AG04449 (cell line): ENCODE data around the gene MRPL16.

Experiments
- CTCF ChIA-PET: fragments of 350-600 bp; formaldehyde crosslinking; extraction: SDS; loops from one replicate; lab custom pipeline; 2021; ENCODE audit warnings: antibody characterized with exemption; lab: Yijun Ruan, JAX
- POLR2A ChIA-PET: fragments of 400-600, 350-600 bp; formaldehyde crosslinking; extraction: SDS; loops from one replicate; lab custom pipeline; 2020; ENCODE audit warnings: antibody characterized with exemption, inconsistent platforms; lab: Yijun Ruan, JAX
- DNase-seq: peaks from one replicate; pipeline ENCODE4 v3.0.0-alpha.2; 2010; ENCODE audit warnings: low read depth, low spot score
- H3K4me3 ChIP-seq: 2 replicates; pipeline ENCODE4 v1.5.1; 2011; ENCODE audit warnings: low read depth, mild to moderate bottlenecking, control low read depth, low read length
- CTCF ChIP-seq: IDR thresholded peaks from one replicate; pipeline ENCODE4 v1.5.1; 2011; ENCODE audit warnings: mild to moderate bottlenecking, moderate library complexity, low read length, control low read depth, inconsistent platforms; ENCODE audit not compliant: insufficient read depth; ENCODE audit errors: missing control alignments

MRPL16 gene

GRCh38 chr11:59847626-59848025 is 37.0 kb upstream of the MRPL16 start:
- H3K4me3 ChIP-seq = no peak overlapping the region
- DNase-seq = no peak
- POLR2A ChIA-PET = no interaction called here
- CTCF ChIA-PET = no interaction called here
- no peak for TF ChIP-seq CTCF

GRCh38 chr11:59846556-59846955 is 36.0 kb upstream of the MRPL16 start:
- POLR2A ChIA-PET = no interaction called here
- TF ChIP-seq CTCF = no peak
- H3K4me3 ChIP-seq = no peak overlapping the region
- CTCF ChIA-PET = no interaction called here
- no peak for DNase-seq

GRCh38 chr11:59845399-59845798 is 34.8 kb upstream of the MRPL16 start, which contains the start of gene CBLIF:
TSS of gene CBLIF (minus strand) at chr11:59845499. CDS start at chr11:59845453, 46 bp downstream.
- no peak for DNase-seq
- TF ChIP-seq CTCF = no peak
- CTCF ChIA-PET = no interaction called here
- H3K4me3 ChIP-seq = no peak within 1 kb of the TSS
- POLR2A ChIA-PET = no interaction called here

- ChIA-PET POLR2A (no interaction called here), CTCF (interaction anchor here (1.3 kb wide), 1 partner anchor 305 kb away, joined by 3 read pairs; no protein-coding TSS in a partner anchor)
- no peak for DNase-seq
- TF ChIP-seq CTCF = no peak
- H3K4me3 ChIP-seq = no peak overlapping the region
Observed at GRCh38 chr11:59842316-59842715, 31.7 kb upstream of the MRPL16 start.

GRCh38 chr11:59841514-59841913 is 30.9 kb upstream of the MRPL16 start:
- ChIA-PET POLR2A (no interaction called here), CTCF (interaction anchor here (1.3 kb wide), 1 partner anchor 304 kb away, joined by 3 read pairs; no protein-coding TSS in a partner anchor)
- no peak overlapping the region for H3K4me3 ChIP-seq
- no peak for TF ChIP-seq CTCF
- no peak for DNase-seq

- POLR2A ChIA-PET = no interaction called here
- CTCF ChIA-PET = no interaction called here
Observed at GRCh38 chr11:59839615-59840014, 29.0 kb upstream of the MRPL16 start.

More at GRCh38 chr11:59839615-59840014, 29.0 kb upstream of the MRPL16 start:
- DNase-seq = no peak
- no peak for TF ChIP-seq CTCF
- no peak overlapping the region for H3K4me3 ChIP-seq
